C4-2B (cell line): ENCODE measurements around the gene DPP8.
"Not testable (repeated sequence)": the region's sequence is repeated elsewhere in the genome, so short reads cannot be mapped to it uniquely, and the experiment has no call there.

Source experiments
- H3K27ac ChIP-seq: fragments of 450-650 bp; 2 replicates; pipeline ENCODE4 v1.5.1; 2017
- CTCF ChIP-seq: fragments of 450-650 bp; conservative IDR thresholded peaks from 2 replicates; pipeline ENCODE4 v1.5.1; 2017; ENCODE audit warnings: mild to moderate bottlenecking
- ZFX ChIP-seq: fragments of 450-650 bp; IDR thresholded peaks from 2 replicates; pipeline ENCODE4 v1.6.1; 2017

The DPP8 gene

GRCh38 chr15:65516997-65517865 is at the start of gene DPP8:
Gene DPP8, minus strand, starts transcription at chr15:65517689. Its CDS starts 5,136 bp downstream, at chr15:65512553.
- peak; percentile 94 for TF ChIP-seq ZFX
- TF ChIP-seq CTCF = peak; percentile 99
- peak within 1 kb of the TSS; percentile 95 for H3K27ac ChIP-seq

GRCh38 chr15:65561934-65562333 is 44.4 kb upstream of the DPP8 start:
- no peak overlapping the region for H3K27ac ChIP-seq
- TF ChIP-seq ZFX (no peak), CTCF (no peak)

- no peak overlapping the region for H3K27ac ChIP-seq
- TF ChIP-seq CTCF (no peak), ZFX (no peak)
Measured at GRCh38 chr15:65559941-65560340, 42.5 kb upstream of the DPP8 start.

- H3K27ac ChIP-seq = peak overlapping the region; percentile 91; the same call in 1 of the 2 replicates
- TF ChIP-seq CTCF = no peak
- no peak for TF ChIP-seq ZFX
Measured at GRCh38 chr15:65558997-65559760, 41.7 kb upstream of the DPP8 start.

GRCh38 chr15:65558336-65558735 is 40.8 kb upstream of the DPP8 start:
- H3K27ac ChIP-seq = peak overlapping the region; percentile 91; the same call in 1 of the 2 replicates
- TF ChIP-seq CTCF = no peak
- TF ChIP-seq ZFX = no peak

GRCh38 chr15:65556622-65557021 is 39.1 kb upstream of the DPP8 start:
- TF ChIP-seq CTCF = no peak; the same call in 1 of the 2 replicates
- TF ChIP-seq ZFX = no peak
- H3K27ac ChIP-seq = peak overlapping the region; percentile 91

- TF ChIP-seq CTCF (no peak), ZFX (no peak)
- H3K27ac ChIP-seq = no peak overlapping the region; the same call in 1 of the 2 replicates
Measured at GRCh38 chr15:65553691-65554090, 36.2 kb upstream of the DPP8 start.

- not testable (repeated sequence) for H3K27ac ChIP-seq
Measured at GRCh38 chr15:65552851-65553250, 35.4 kb upstream of the DPP8 start.
